Lung (tissue), 12 donors: ENCODE results near the gene GPR162. TPM values are rescaled to one million over a fixed set of nuclear protein-coding genes. Genes with fewer than 3 reads are reported as not detected.

Experiments
- ATAC-seq: fragments of 200-7000 bp; cut with Tn5 transposase; one replicate; pipeline ENCODE4 v1.9.1; 2020; ENCODE audit warnings: moderate number of reproducible peaks; ENCODE audit not compliant: insufficient read depth, low FRiP score
- DNase-seq, 3 donors: peaks; one replicate each; pipeline ENCODE4 v3.0.0-alpha.2; 2013 to 2017
- H3K27ac ChIP-seq, 2 donors: one replicate each; pipeline ENCODE4 v1.5.1; 2013; ENCODE audit warnings: mild to moderate bottlenecking in 2 of 2, moderate library complexity in 2 of 2, control low read depth in 1 of 2, inconsistent platforms in 1 of 2, low read depth in 1 of 2, low read length in 1 of 2
- H3K27me3 ChIP-seq, 3 donors: one replicate each; pipeline ENCODE4 v1.5.1; 2013; ENCODE audit warnings: low read length in 2 of 3; ENCODE audit not compliant: control insufficient read depth in 3 of 3, insufficient read depth in 3 of 3
- H3K36me3 ChIP-seq, 4 donors: one replicate each; pipeline ENCODE4 v1.5.1; 2013; ENCODE audit warnings: low read length in 4 of 4, mild to moderate bottlenecking in 1 of 4, moderate library complexity in 1 of 4; ENCODE audit not compliant: control insufficient read depth in 4 of 4, insufficient read depth in 4 of 4
- H3K4me1 ChIP-seq, 5 donors: one replicate each; pipeline ENCODE4 v1.5.1; 2013; ENCODE audit warnings: low read length in 5 of 5, mild to moderate bottlenecking in 2 of 5, moderate library complexity in 1 of 5; ENCODE audit not compliant: control insufficient read depth in 5 of 5, insufficient read depth in 5 of 5
- H3K4me3 ChIP-seq: one replicate; pipeline ENCODE4 v1.5.1; 2013; ENCODE audit warnings: mild to moderate bottlenecking, control low read depth, moderate library complexity
- H3K9ac ChIP-seq, 2 donors: one replicate each; pipeline ENCODE4 v1.5.1; 2013; ENCODE audit warnings: low read length in 2 of 2, control low read depth in 1 of 2; ENCODE audit not compliant: insufficient read depth in 1 of 2
- H3K9me3 ChIP-seq, 4 donors: one replicate each; pipeline ENCODE4 v1.5.1; 2013; ENCODE audit warnings: low read length in 3 of 4, mild to moderate bottlenecking in 1 of 4, moderate library complexity in 1 of 4; ENCODE audit not compliant: control insufficient read depth in 4 of 4, insufficient read depth in 3 of 4
- WGBS, 2 donors: extraction: QIAGEN DNeasy Blood & Tissue Kit; methylation state at CpG; one replicate each; pipeline ENCODE4 v1.1.7; 2013; 5-methylcytosine and 5-hydroxymethylcytosine counted together
- polyA plus RNA-seq, 2 donors: library from polyadenylated mRNA; stranded (reverse); fragments of 200-250 nt; gene quantifications; one replicate each; pipeline ENCODE4 v1.2.1, GENCODE V29; 2013
- total RNA-seq, 2 donors: library from RNA; depleted of rRNA in 1 of 2; stranded (reverse); fragments of >200 nt in 1 of 2; gene quantifications; one replicate each; pipeline ENCODE4 v1.2.1, GENCODE V29; 2014 to 2021
- TF ChIP-seq, protein P1 (sequence below): IDR thresholded peaks from 2 replicates; pipeline ENCODE4 v1.5.1; 2012; ENCODE audit warnings: mild to moderate bottlenecking; ENCODE audit errors: control extremely low read depth, extremely low read depth
- donor health status: control.
- donor health status: control.
- donor health status: Bipolar disorder and iron deficiency.
- donor health status: healthy.
- donor health status: DM: yes; HTN: yes; CAD: no.

The GPR162 gene
- total and polyA plus RNA-seq, 4 donors = 22.8 to 36.0 (median 24.0) TPM

DNA sequence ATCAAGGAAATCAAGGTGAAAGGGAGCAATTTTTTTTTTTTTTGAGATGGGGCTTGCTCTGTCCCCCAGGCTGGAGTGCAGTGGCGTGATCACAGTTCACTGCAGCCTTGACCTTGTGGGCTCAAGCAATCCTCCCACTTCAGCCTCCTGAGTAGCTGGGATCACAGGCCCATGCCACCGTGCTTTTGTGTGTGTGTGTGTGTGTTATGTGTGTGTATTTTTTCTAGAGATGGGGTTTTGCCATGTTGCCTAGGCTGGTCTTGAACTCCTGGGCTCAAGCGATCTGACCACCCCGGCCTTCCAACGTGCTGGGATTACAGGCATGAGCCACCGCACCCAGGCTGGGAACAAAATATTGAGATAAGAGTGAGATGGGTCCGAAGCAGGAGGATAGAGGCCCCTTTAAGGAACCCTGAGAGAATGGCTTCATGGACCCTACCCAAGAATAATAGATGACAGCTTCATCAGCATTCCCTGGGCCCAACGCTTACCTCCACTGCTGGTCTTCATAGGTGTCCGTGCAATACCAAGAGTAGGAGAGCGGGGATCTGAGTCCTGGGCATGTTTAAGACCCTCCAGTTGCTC, 28.4 kb downstream of the GPR162 start:
- Histone ChIP-seq H3K9ac (no peak overlapping the region), H3K4me3 (no peak overlapping the region), H3K27me3 (no peaks in the 10 kb centered on the region), H3K4me1 (peaks cover 0 to 26% (median 7%) of the 10 kb centered on the region in 5 donors), H3K36me3 (peaks cover 1 to 24% (median 9%) of the 10 kb centered on the region in 4 donors), H3K27ac (no peak overlapping the region), H3K9me3 (no peaks in the 10 kb centered on the region)
- TF ChIP-seq, protein P1, sequence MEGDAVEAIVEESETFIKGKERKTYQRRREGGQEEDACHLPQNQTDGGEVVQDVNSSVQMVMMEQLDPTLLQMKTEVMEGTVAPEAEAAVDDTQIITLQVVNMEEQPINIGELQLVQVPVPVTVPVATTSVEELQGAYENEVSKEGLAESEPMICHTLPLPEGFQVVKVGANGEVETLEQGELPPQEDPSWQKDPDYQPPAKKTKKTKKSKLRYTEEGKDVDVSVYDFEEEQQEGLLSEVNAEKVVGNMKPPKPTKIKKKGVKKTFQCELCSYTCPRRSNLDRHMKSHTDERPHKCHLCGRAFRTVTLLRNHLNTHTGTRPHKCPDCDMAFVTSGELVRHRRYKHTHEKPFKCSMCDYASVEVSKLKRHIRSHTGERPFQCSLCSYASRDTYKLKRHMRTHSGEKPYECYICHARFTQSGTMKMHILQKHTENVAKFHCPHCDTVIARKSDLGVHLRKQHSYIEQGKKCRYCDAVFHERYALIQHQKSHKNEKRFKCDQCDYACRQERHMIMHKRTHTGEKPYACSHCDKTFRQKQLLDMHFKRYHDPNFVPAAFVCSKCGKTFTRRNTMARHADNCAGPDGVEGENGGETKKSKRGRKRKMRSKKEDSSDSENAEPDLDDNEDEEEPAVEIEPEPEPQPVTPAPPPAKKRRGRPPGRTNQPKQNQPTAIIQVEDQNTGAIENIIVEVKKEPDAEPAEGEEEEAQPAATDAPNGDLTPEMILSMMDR = no peak
- DNase-seq = no peak
- no peak for ATAC-seq
- WGBS, 2 donors = 87 to 94% methylated on average over 10 of the region's 10 CpGs

DNA sequence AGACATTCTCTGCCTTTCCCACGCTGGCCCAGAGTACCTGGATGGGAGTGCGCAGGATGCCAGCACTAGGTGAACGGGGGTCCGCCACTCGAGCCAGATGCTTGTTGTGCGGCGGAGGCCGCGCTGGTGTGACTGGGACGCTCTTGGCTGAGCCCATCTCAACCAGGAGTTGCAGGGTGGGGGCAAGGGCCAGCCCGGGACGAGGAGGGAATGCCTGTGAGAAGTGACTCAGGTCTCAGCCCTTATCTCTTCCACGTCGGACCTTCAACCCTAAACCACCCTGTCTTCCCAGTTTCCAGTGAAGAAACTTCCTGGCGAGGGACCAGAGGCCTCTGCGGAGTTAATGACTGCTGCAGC, 29.2 kb downstream of the GPR162 start:
- Histone ChIP-seq H3K36me3 (peaks cover 2 to 26% (median 12%) of the 10 kb centered on the region in 4 donors), H3K9ac (peak overlapping the region in 1 of 2 donors; percentile 36), H3K9me3 (no peaks in the 10 kb centered on the region), H3K4me1 (peaks cover 0 to 26% (median 7%) of the 10 kb centered on the region in 5 donors), H3K27ac (no peak overlapping the region), H3K27me3 (no peaks in the 10 kb centered on the region), H3K4me3 (no peak overlapping the region)
- WGBS, 2 donors = 41 to 50% methylated on average over 16 of the region's 16 CpGs
- TF ChIP-seq, protein P1 = no peak
- no peak for ATAC-seq
- no peak for DNase-seq

DNA sequence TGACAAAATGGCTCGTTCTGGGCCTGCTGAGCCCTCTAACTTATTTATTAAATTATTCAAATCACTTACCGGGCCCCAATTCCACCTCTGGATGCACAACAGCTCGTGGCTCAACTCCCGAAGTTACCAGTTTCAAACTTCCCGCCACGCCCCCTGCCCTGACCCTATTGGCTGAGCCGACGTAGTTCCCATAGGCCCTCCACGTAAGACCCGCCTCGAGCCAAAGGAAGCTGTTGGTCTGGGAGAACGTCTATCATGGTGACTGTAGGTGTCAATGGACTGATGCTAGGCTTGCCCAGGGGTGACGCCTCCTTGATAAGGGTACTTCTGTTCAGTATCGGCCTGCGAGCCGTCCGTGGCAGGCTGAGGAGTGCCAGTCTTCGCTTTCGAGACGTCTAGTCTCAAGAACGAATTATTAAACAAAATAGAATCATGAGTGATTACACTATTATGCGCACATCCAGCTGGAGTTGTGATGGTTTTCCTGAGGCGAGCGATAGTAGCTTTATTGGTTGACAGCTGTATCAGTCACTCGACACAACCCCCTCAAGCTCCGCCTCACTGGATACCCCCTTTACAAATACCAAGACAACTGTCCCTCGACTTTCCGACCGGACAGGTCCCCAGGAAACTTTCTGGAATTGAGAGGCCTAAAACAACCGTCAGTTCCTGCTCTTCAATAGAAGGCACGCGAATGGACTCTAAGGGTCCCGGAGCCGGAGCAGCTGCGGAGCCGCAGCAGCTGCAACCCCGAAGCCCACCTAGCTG, 29.7 kb downstream of the GPR162 start, which contains the start of gene CDCA3:
TSS of gene CDCA3 (minus strand) at position 134 of the 768 bp plus-strand sequence. CDS start 334 bp downstream, outside the sequence.
- Histone ChIP-seq H3K36me3 (peaks cover 6 to 26% (median 14%) of the 10 kb centered on the region in 4 donors), H3K4me1 (peaks cover 0 to 26% (median 7%) of the 10 kb centered on the region in 5 donors), H3K27ac (peak within 1 kb of the TSS; percentile 91 to 96), H3K9ac (peak within 1 kb of the TSS; percentile 81 to 98), H3K4me3 (peak within 1 kb of the TSS; percentile 76), H3K9me3 (no peaks in the 10 kb centered on the region), H3K27me3 (no peaks in the 10 kb centered on the region)
- TF ChIP-seq, protein P1 = no peak
- WGBS, 2 donors = 0% methylated on average over 37 of the region's 37 CpGs
- DNase-seq (peak; percentile 96 to 99 (median 99)), ATAC-seq (peak; percentile 71)
